Inferior parietal cortex (tissue), 1 donor: ENCODE results near the gene SLC30A10.
"Not testable (repeated sequence)": the region's sequence is repeated elsewhere in the genome, so short reads cannot be mapped to it uniquely, and the experiment has no call there.

Source experiments
- DNase-seq: peaks from one replicate; pipeline ENCODE4 v3.0.0-alpha.2; 2016; ENCODE audit errors: extremely low spot score

SLC30A10 gene

DNA sequence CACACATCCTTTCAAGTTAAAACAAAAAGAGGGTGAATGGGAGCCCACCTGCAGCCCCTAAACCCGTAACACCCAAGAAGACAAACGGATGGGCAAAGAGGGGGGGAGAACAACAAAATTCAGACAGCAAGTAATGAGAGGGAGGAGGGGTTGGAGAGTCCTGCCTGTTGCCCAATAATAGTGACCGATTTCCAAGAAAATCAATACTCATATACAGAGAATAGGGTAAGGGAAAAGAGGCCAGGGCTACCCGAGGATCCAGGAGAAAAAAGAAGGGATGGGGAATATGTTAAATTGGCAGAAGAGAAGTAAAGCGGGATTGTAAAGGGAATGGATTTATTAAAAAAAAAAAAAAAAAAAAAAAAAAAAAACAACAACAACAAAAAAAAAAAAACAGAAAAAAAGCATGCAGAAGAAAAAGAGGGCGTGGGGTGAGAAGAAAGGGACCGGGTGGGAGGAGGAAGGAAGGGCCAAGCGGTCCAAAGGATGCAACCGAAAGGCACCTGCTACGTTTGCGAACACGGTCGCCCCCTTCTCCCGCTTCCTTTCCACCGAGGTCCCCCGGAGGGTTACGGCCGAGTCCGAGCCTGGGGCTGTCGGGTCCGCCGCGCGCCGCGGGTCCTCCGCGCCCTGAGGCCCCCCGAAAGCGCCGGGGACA, 930 bp downstream of the SLC30A10 start:
- DNase-seq = no peak

DNA sequence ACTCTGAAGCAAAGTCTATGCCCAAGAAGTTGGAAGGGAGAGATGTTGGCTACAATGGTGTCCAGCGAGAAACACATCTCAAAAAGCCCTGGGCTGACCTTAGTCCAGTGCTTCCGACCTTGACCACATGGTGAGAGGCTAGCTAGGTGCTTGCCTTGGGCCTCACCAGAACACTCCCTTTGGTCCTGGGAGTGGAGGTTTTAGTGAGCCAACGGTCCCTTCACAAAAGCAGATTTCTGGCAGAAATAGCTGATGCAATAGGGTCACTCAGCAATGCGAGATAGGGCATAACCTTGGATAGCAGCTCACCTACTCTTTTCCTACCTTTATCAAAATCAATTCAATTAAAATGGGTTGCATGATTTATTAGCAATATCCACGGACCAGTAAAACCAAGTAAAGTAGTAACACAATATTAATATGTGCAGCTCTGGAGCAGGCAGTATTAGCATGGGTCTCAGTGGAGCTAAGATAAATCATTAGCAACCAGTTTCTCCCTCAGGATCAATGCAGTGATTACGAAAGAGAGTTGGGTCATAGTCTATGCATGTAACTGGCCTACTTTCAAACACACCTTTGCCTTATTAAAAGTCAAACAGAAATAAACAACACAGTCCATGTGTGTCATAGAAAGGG, 1.9 kb downstream of the SLC30A10 start:
- DNase-seq = no peak

DNA sequence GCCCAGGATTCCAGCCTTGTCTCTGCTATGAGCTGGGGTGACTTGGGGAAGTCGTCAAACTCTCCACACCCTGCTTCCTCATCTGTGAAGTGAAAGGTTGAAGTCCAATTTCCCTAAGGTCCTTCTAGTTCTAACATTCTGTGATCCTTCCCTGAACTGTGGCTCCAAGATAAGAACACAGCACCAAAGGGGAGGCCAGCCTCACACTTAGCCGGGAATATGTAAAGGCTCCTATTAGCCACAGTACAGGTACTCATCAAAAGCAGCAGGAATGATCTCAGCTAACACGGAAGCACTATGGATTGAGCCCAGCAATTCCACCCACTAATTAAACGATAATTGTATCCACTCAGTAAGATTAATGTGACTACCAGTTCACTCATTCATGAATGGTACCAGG, 4.0 kb downstream of the SLC30A10 start:
- DNase-seq = no peak

DNA sequence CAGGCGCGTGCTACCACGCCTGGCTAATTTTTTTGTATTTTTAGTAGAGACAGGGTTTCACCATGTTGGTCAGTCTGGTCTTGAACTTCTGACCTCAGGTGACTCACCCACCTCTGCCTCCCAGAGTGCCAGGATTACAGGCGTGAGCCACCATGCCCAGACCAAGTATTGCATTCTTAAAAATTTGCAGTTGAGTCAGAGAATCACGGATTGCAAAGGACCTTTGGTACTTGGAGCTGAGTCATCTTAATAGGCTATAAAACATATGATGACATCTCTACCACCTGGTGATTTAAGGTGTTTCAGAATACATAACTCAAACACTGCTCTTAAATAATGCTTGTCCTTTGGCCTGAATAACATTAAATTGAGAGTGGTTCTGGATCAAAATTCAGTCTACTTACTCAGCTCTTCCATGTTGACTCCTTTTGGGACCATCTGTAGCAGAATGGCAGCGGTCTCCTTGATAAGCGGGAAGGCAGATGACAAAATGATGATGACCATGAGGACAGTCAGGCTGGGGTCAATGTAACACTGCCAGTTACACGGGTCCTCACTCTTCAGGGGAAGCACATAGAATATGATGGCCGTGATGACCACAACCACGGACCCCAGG, 10.4 kb downstream of the SLC30A10 start:
- no peak for DNase-seq

DNA sequence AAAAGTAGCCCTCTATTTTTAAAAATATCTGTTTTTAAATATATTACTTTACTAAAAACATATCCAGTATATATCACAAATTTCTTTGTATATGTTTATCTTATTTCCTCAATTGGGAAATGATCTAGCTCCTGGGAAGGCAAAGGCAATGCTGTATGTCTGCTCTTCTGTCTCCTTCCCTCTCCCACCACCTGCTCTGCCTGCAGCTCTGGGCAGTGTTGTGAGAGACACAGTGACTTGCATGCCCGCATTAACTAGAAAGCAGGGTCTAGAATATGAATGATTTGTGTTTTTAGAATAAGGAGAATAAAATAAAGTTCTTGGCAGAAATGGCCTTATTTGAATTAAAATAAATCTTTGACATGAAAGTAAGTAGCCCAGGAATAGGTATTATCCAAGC, 11.1 kb downstream of the SLC30A10 start:
- no peak for DNase-seq

DNA sequence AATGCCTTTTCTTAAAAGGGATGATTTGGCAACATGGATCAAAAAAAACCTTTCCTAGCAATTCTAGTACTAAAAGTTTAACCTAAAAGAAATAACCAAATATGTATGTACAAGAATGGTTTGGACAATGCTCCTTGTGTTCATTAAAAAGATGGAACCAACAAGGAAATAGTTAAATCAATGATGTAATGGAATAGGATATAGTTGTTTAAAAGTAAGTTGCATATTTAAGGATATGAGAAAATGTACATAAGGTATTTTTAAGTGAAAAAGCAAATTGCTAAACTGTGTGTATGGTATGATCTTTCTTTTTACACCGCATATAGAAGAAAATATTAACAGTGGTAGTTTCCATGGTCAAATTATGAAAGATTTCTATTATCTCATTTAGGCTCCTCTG, 12.1 kb downstream of the SLC30A10 start:
- DNase-seq = no peak

DNA sequence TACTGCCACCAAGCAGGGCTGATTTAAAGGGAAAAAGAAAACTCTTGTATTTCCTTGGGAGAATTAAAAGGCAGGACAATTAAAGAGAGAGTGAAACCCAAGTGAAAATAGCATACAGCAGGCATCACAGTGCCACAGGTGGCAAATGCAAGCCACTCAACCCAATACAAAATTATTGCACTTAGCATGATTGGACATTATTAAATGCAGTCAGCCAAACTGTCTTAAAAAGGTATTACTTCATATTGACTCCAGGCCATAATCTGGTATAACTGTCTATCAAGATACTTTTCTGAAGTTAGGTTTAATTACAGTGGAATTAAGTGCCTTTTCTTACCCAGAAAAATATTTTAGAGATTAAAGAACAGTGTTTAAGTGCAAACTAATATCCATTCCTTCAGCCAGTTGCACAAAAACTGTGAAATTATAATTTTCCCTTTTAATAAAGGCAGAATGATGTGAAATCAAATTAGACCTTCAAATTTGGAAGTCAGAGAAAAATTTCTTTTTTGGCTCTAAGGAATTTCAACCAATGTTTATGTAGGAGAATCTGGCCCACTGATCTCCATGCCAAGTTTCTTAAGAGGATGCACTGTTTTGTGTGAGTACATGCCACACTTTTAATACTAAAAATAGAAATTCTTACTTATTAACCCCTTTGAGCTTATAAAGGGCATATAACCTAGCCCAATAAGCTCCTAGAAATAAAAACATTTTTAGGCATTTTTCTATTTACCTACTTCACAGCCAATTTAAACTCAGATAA, 15.2 kb downstream of the SLC30A10 start:
- DNase-seq = no peak

DNA sequence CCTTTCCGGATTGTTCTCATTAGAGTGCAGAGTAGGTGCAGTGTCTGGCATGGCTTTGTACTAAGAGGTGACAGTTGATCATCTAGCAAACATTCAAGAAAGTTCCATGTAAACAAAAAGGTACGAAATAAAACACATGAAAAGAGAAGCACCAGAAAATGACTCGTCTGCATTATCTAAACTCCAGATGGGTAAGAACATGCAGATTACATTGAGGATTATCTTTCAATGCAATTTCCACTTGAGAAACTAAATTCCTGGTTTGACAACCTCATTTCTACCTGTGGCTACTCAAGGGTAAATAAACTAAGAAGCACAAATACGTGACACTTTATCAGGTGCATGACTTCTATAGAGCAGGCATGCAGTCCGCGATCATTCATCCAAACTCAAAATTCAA, 17.6 kb downstream of the SLC30A10 start:
- no peak for DNase-seq

DNA sequence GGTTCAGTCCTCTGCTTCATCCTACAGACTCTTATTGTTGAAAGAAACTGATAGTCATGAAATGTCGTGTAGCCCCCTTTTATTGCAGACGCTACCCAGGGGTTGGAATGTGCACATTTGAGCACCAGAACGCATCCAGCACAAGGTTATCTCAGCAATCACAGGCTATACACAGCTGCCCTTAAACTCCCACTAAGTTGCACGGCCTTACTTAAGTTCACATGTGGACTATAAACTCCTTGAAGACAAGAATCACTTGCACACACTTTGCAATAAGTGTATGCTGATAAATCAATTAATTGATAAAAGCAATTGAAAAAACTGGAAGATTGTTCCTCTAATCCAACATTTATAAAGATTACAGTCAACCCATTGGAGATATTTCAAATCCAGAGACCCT, 18.9 kb downstream of the SLC30A10 start:
- no peak for DNase-seq

DNA sequence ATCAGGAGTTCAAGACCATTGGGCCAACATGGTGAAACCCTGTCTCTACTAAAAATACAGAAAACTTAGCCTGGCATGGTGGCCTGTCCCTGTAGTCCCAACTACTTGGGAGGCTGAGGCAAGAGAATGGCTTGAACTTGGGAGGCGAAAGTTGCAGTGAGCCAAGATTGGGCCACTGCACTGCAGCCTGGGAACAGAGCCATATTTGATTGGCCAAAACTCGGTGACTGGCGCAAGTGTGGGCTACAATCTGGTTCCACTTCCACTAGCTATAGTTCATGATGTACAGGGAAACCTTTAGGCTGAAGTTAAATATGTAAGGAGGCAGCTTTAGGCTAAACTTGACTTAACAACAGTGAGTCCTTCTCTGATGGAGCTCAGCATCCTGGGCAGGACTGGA, 20.2 kb downstream of the SLC30A10 start:
- DNase-seq = no peak

DNA sequence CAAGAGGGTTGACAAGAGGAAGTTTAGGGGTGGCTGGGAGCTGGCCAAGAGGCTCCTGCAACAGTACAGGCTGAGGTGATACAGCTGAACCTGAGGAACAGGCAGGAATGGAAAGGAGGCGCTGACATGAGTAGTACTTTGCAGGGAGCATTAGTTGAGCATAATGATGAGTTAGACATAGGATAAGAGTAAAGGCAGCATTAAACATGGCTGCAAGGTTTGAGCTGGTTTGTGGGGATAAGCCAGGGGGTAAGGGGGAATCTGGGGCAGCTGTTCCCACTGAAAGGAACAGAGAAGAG, 20.6 kb downstream of the SLC30A10 start:
- DNase-seq = no peak

DNA sequence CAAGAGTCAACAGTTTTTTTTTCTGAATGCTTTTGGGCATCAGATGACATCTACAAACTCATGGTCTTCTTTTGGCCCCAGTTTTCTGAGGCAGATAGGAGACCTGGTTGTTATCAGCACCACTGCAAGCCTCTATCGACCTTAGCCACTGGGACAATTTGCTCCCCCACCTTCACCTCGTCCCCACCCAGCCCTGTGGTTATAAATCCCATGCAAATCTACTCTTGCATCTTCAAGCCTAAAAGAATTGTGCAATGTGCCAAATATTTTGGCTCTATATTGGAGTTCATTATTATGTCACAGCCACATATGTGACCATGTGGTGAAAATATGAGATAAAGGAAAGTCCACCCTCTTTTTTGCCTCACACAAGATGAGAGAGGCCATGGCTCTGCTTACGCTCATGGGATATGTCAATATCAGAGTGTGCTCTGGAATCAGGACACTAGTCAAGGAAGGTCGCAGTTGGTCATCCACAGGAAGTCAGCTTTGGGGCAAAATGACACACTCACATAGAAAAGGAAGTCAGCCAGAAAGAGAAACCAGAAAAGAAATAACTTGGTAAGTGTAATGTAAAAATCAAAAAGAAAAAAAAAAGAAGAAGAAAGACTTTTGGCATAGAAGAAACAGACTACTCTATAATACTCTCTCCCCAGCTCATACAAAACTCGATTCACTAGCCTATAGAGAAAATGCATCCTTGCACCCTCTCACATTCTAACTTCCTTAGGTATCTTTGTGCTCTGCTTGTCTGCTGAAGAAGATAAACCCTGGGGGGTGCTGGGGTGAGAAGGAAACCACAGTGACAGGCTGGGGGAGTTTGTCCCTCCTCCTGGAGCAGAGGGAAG, 21.2 kb downstream of the SLC30A10 start:
- peak; percentile 47 for DNase-seq

DNA sequence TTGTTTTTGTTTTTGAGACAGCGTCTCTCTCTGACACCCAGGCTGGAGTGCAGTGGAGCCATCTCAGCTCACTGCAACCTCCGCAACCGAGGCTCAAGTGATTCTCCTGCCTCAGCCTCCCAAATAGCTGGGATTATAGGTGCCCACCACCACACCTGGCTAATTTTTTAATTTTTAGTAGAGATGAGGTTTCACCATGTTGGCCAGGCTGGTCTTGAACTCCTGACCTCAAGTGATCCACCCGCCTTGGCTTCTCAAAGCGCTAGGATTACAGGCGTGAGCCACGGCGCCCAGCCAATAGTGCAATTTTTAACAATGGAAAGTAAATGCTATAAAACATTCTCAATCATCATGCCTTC, 21.8 kb downstream of the SLC30A10 start:
- DNase-seq = not testable (repeated sequence)

DNA sequence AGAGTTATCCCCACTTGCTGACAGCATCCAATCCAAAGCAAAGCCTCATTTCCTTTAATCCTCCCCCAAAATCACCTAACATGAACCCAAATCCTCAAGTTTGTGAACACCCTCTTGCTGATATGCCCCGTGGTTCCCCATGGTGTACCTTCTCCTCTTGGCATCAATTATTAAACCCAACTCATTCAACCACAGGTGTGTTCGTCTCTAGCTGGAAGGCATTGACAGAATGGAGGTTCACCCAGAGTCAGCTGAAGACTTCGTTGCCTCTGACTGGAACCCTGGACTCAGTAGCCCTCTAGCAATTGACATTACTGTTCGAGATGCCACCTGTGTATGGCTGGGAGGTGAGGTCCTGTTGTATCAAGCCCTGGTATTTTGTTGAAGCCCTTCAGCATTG, 22.8 kb downstream of the SLC30A10 start:
- DNase-seq = no peak

DNA sequence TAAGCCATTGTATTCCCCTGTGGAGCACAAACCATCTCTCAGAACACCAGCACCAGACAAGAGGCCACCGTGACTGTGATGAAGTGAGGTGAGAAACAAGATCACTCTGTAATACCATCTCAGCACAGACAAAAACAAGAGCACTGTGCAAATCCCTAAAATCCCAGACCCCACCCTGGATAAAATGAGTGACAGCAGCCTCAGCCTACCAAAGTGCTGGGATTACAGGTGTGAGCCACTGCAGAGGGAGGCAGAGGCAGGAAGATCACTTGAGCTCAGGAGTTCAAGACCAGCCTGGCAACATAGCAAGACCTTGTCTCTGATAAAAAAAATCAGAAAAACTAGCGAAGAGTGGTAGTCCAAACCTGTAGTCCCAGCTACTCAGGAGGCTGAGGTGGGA, 23.4 kb downstream of the SLC30A10 start:
- no peak for DNase-seq

DNA sequence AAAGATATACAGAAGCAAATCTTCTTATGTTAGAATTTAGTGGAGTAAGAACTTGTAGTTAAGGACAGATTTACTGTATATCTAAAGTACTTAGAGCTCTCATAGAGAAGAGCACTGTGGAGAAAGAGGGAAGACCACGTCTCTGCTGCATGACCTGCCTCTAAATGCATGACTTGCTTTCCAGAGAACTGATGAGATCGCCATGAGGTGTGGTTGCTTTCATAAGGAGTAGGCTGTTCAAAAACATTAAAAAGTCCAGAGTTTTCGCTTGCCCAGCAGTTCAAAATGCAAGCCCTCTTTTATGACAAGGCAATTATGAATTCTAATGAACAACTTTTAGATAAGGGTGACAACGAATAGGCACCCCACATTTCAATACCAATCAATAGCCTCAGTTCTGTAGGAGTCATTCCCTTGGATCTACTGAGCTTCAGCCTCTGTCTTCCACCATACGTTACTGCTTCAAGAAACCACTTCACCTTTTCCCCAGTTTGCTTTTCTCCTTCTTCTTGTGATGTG, 24.9 kb downstream of the SLC30A10 start:
- no peak for DNase-seq

DNA sequence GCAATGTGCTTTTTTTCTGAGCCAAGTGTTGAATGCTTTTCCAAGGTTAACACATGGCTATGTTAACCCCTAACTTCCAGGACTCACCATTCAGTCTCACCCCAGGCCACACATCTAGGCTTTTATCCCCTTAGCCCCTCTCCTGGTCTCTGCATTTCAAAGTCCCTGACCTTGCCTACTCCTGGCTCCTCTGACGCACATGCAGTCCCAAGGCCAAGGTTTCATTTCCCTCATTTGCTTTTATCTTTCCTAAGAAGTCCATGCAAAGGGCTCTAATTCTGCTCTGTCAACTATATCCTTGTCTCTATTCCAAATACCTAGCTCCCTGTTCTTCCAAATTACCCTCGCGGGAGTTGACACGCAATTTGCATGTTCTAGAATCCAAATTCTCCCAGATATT, 25.4 kb downstream of the SLC30A10 start:
- no peak for DNase-seq

DNA sequence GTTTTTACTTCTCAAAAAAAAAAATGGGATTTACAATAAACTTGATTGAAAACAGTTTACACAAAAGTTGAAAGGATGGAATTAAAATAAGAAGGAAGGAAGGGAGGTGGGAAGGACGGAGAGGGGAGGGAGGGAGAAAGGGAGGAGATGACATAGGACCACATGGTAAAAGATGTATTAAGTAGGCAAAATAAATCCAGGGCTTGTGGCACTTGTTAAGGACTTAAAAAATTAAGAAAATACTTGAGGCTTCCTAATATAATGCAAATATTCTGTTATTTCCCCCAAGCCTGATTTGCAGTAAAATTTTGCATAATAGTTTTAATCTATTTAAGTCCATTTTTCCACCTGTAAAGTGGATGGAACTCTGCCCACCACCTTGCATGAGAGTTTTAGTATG, 27.5 kb downstream of the SLC30A10 start:
- no peak for DNase-seq

DNA sequence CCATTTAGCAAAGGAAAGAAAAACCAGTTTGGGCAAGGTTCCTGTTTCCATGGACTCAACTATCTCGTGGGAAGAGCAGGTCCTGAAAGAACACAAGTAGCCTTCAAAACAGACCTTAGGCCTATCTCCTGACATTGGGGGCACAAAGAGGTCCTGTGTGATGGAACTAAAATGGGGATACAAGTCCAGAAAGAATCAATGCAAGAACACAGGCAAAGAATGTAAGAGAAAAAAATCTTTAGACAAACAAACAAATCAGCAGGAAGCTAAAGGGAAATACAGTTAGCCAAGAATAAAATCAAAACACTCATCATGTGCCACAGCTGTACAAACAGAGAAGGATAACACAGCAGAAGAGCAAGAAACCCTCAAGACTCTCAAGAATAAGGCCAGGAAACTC, 28.2 kb downstream of the SLC30A10 start:
- no peak for DNase-seq

DNA sequence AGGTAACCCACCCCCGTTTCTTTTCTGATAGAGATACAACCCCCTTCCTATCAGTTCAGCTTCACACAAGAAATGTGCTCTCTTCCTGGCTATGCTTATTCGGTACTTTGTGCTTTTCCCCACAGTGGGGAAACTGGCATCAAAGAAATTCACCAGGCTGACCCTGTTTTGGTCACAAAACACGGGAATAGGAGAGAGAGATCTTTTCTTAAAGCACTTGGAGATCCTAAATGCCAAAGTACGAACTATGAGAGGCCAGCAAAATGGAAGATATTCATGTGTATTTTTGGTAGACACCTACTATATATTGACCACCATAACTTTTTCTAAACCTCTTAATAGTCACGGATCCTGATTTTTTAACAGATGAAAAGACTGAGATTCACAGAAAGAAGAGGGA, 30.0 kb downstream of the SLC30A10 start:
- no peak for DNase-seq

DNA sequence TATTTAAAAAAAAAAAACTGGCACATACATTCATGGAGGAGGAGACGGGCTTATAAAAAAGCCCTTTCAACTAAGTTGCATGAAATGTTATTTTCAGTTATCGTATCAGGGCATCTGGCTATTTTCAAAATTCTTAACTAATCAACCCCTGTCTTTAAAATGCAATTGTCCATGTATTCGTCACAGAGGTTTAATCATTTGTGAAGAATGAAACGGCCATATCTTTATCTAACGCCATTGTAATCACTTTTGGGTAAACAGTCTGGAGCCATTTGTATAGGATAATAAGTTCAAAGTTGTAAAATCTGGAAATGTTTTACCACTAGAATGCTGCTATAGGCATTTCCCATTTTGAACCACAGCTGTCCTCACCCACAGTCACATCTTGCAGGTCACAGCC, 30.4 kb downstream of the SLC30A10 start:
- DNase-seq = no peak

DNA sequence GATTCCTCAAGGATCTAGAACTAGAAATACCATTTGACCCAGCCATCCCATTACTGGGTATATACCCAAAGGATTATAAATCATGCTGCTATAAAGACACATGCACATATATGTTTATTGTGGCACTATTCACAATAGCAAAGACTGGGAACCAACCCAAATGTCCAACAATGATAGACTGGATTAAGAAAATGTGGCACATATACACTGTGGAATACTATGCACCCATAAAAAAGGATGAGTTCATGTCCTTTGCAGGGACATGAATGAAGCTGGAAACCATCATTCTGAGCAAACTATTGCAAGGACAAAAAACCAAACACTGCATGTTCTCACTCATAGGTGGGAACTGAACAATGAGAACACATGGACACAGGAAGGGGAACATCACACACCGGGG, 36.1 kb downstream of the SLC30A10 start:
- not testable (repeated sequence) for DNase-seq
